ENCODE measurements around the gene ICE1.

The ICE1 gene

GRCh38 chr5:5497152-5497788 is 74.8 kb downstream of the ICE1 start:
- H3K27me3 ChIP-seq, result peaks cover 69% of the 10 kb centered on the region
- H3K9me3 ChIP-seq, result no peaks in the 10 kb centered on the region
- no peak for TF ChIP-seq CTCF (IDR thresholded peaks at IDR 0.05)
- no peaks in the 10 kb centered on the region for H3K36me3 ChIP-seq
- H3K4me1 ChIP-seq (ENCODE audit: control insufficient read depth in 1 of 2, insufficient read depth in 1 of 2, low read depth in 1 of 2, low read length in 1 of 2), result peaks cover 7% of the 10 kb centered on the region in 2 experiments
- H3K27ac ChIP-seq, result no peak overlapping the region
- H3K4me3 ChIP-seq (ENCODE audit: low read depth in 1 of 2, low read length in 1 of 2), result no peak overlapping the region

- peaks cover 3 to 5% of the 10 kb centered on the region in 2 experiments for H3K4me1 ChIP-seq (ENCODE audit: control insufficient read depth in 1 of 2, insufficient read depth in 1 of 2, low read depth in 1 of 2, low read length in 1 of 2)
- H3K36me3 ChIP-seq, result no peaks in the 10 kb centered on the region
- H3K9me3 ChIP-seq, result no peaks in the 10 kb centered on the region
- peaks cover 53% of the 10 kb centered on the region for H3K27me3 ChIP-seq
- no peak overlapping the region for H3K4me3 ChIP-seq (ENCODE audit: low read depth in 1 of 2, low read length in 1 of 2)
- H3K27ac ChIP-seq, result no peak overlapping the region
- no peak for TF ChIP-seq CTCF (IDR thresholded peaks at IDR 0.05)
Observed at GRCh38 chr5:5499442-5499841, 77.0 kb downstream of the ICE1 start.

GRCh38 chr5:5504325-5504724 is 81.8 kb downstream of the ICE1 start:
- no peak for TF ChIP-seq CTCF (IDR thresholded peaks at IDR 0.05)
- Histone ChIP-seq H3K27ac (no peak overlapping the region), H3K4me3 (ENCODE audit: low read depth in 1 of 2, low read length in 1 of 2) (no peak overlapping the region), H3K27me3 (peaks cover 4% of the 10 kb centered on the region), H3K4me1 (ENCODE audit: control insufficient read depth in 1 of 2, insufficient read depth in 1 of 2, low read depth in 1 of 2, low read length in 1 of 2) (no peaks in the 10 kb centered on the region), H3K36me3 (no peaks in the 10 kb centered on the region), H3K9me3 (no peaks in the 10 kb centered on the region)

- TF ChIP-seq CTCF (IDR thresholded peaks at IDR 0.05), result no peak
- no peak overlapping the region for H3K27ac ChIP-seq
- H3K9me3 ChIP-seq, result no peaks in the 10 kb centered on the region
- H3K36me3 ChIP-seq, result no peaks in the 10 kb centered on the region
- no peaks in the 10 kb centered on the region for H3K4me1 ChIP-seq (ENCODE audit: control insufficient read depth in 1 of 2, insufficient read depth in 1 of 2, low read depth in 1 of 2, low read length in 1 of 2)
- H3K4me3 ChIP-seq (ENCODE audit: low read depth in 1 of 2, low read length in 1 of 2), result no peak overlapping the region
- H3K27me3 ChIP-seq, result no peaks in the 10 kb centered on the region
Observed at GRCh38 chr5:5505815-5506214, 83.3 kb downstream of the ICE1 start.

- no peaks in the 10 kb centered on the region for H3K27me3 ChIP-seq
- H3K4me1 ChIP-seq (ENCODE audit: control insufficient read depth in 1 of 2, insufficient read depth in 1 of 2, low read depth in 1 of 2, low read length in 1 of 2), result no peaks in the 10 kb centered on the region
- H3K9me3 ChIP-seq, result no peaks in the 10 kb centered on the region
- no peaks in the 10 kb centered on the region for H3K36me3 ChIP-seq
- no peak overlapping the region for H3K27ac ChIP-seq
- no peak for TF ChIP-seq CTCF (IDR thresholded peaks at IDR 0.05)
- no peak overlapping the region for H3K4me3 ChIP-seq (ENCODE audit: low read depth in 1 of 2, low read length in 1 of 2)
Observed at GRCh38 chr5:5508391-5508790, 85.9 kb downstream of the ICE1 start.
